CD14-positive monocyte (primary cell): ENCODE measurements around the gene IL17C. TPM values are rescaled to one million over a fixed set of nuclear protein-coding genes. Genes with fewer than 3 reads are reported as not detected.

Source experiments
- DNase-seq, 3 donors: peaks; one replicate each; pipeline ENCODE4 v3.0.0-alpha.2; 2011 to 2022
- H2AFZ ChIP-seq: 2 replicates; pipeline ENCODE4 v1.6.0; 2012; ENCODE audit warnings: mild to moderate bottlenecking, low read depth, low read length, inconsistent platforms; ENCODE audit not compliant: insufficient read depth, poor library complexity, severe bottlenecking
- H3K27ac ChIP-seq, 2 donors: 1 replicate in 1 of 2; 2 replicates in 1 of 2; pipeline ENCODE4 v1.5.1; 2012 to 2013; ENCODE audit warnings: low read length in 2 of 2, control low read depth in 1 of 2, inconsistent platforms in 1 of 2, low read depth in 1 of 2, mild to moderate bottlenecking in 1 of 2
- H3K27me3 ChIP-seq, 2 donors: one replicate each; pipeline versions ENCODE4 v1.6.0 to v1.6.1; 2011 to 2013; ENCODE audit warnings: low read length in 2 of 2; ENCODE audit not compliant: control insufficient read depth in 2 of 2, insufficient read depth in 2 of 2
- H3K36me3 ChIP-seq, 2 donors: replicated peaks in 1 of 2; 1 replicate in 1 of 2; 2 replicates in 1 of 2; pipeline versions ENCODE4 v1.5.1 to v1.6.1; 2012 to 2013; ENCODE audit warnings: low read length in 2 of 2, control low read depth in 1 of 2, inconsistent platforms in 1 of 2, mild to moderate bottlenecking in 1 of 2; ENCODE audit not compliant: insufficient read depth in 2 of 2, control insufficient read depth in 1 of 2
- H3K4me1 ChIP-seq, 2 donors: 1 replicate in 1 of 2; 2 replicates in 1 of 2; pipeline versions ENCODE4 v1.5.1 to v1.6.1; 2012 to 2013; ENCODE audit warnings: low read length in 2 of 2, control low read depth in 1 of 2, inconsistent platforms in 1 of 2, mild to moderate bottlenecking in 1 of 2, moderate library complexity in 1 of 2; ENCODE audit not compliant: insufficient read depth in 2 of 2, control insufficient read depth in 1 of 2
- H3K4me2 ChIP-seq: replicated peaks from 2 replicates; pipeline ENCODE3; 2012; ENCODE audit warnings: low read length, moderate library complexity, mild to moderate bottlenecking; ENCODE audit not compliant: poor library complexity, severe bottlenecking; ENCODE audit errors: extremely low read depth
- H3K4me3 ChIP-seq, 3 experiments: fragments of 200-600 bp in 1 of 3; sonication (generic) in 1 of 3; replicated peaks in 1 of 3; 1 replicate in 2 of 3; 2 replicates in 1 of 3; pipeline ENCODE4 v1.5.1; 2011 to 2013; ENCODE audit warnings: low read length in 3 of 3, mild to moderate bottlenecking in 3 of 3, control low read depth in 2 of 3, low read depth in 2 of 3, inconsistent platforms in 1 of 3, moderate library complexity in 1 of 3
- H3K79me2 ChIP-seq: 2 replicates; pipeline ENCODE4 v1.6.0; 2012; ENCODE audit warnings: mild to moderate bottlenecking, control low read depth, inconsistent platforms, low read length, moderate library complexity; ENCODE audit not compliant: insufficient read depth
- H3K9ac ChIP-seq: 2 replicates; pipeline ENCODE4 v1.6.0; 2017; ENCODE audit warnings: low read length, mild to moderate bottlenecking; ENCODE audit not compliant: insufficient read depth, poor library complexity, severe bottlenecking
- H3K9me3 ChIP-seq, 2 donors: replicated peaks in 1 of 2; 1 replicate in 1 of 2; 2 replicates in 1 of 2; pipeline versions ENCODE4 v1.5.1 to v1.6.1; 2012 to 2013; ENCODE audit warnings: low read length in 2 of 2, control low read depth in 1 of 2; ENCODE audit not compliant: control insufficient read depth in 1 of 2, insufficient read depth in 1 of 2
- H4K20me1 ChIP-seq: 2 replicates; pipeline ENCODE4 v1.6.0; 2012; ENCODE audit warnings: mild to moderate bottlenecking, low read length, control low read depth, moderate library complexity; ENCODE audit not compliant: insufficient read depth
- H3K27ac Mint-ChIP-seq, 7 donors: one replicate each; pipeline ENCODE4 v1.8.0; 2020; ENCODE audit warnings: mild to moderate bottlenecking in 7 of 7, mixed read lengths in 7 of 7, moderate library complexity in 6 of 7, inconsistent platforms in 2 of 7
- H3K27me3 Mint-ChIP-seq, 3 donors: one replicate each; pipeline ENCODE4 v1.8.0; 2021 to 2022; ENCODE audit warnings: low read depth in 3 of 3, mild to moderate bottlenecking in 3 of 3, mixed read lengths in 3 of 3, moderate library complexity in 3 of 3, inconsistent platforms in 1 of 3
- H3K36me3 Mint-ChIP-seq, 2 donors: one replicate each; pipeline ENCODE4 v1.8.0; 2020; ENCODE audit warnings: mixed read lengths in 2 of 2, inconsistent platforms in 1 of 2, mild to moderate bottlenecking in 1 of 2
- H3K4me1 Mint-ChIP-seq: one replicate; pipeline ENCODE4 v1.8.0; 2020; ENCODE audit warnings: mild to moderate bottlenecking, mixed read lengths
- H3K4me3 Mint-ChIP-seq, 2 donors: one replicate each; pipeline ENCODE4 v1.8.0; 2020; ENCODE audit warnings: mild to moderate bottlenecking in 2 of 2, mixed read lengths in 2 of 2, moderate library complexity in 1 of 2
- H3K9me3 Mint-ChIP-seq, 7 donors: one replicate each; pipeline ENCODE4 v1.8.0; 2020 to 2022; ENCODE audit warnings: mixed read lengths in 7 of 7, mild to moderate bottlenecking in 6 of 7, moderate library complexity in 6 of 7, inconsistent platforms in 2 of 7
- WGBS: methylation state at CpG from one replicate; pipeline ENCODE4 v1.1.5; 2013; ENCODE audit warnings: missing lambda C conversion rate; ENCODE audit not compliant: insufficient coverage; 5-methylcytosine and 5-hydroxymethylcytosine counted together
- intact Hi-C, 2 donors: fragments of 100-400 bp; cut with micrococcal nuclease; formaldehyde crosslinking; loops; one replicate each; pipeline versions ENCODE4 v1.15.0 to v1.15.1; 2023
- polyA plus RNA-seq, 3 donors: library from polyadenylated mRNA; depleted of rRNA in 1 of 3; unstranded in 2 of 3; stranded (reverse) in 1 of 3; fragments of 300-500 nt in 2 of 3; fragments of >200 nt in 1 of 3; fragmentation: Illumina TruSeq in 2 of 3; gene quantifications; 1 replicate in 2 of 3; 2 replicates in 1 of 3; pipeline ENCODE4 v1.2.3, GENCODE V29; 2012 to 2021
- TF ChIP-seq, protein P1 (sequence below): fragments of 200-600 bp; IDR thresholded peaks from one replicate; pipeline ENCODE4 v1.8.0; 2022; ENCODE audit warnings: antibody characterized with exemption, mild to moderate bottlenecking

The IL17C gene
- polyA plus RNA-seq, 3 donors = 0.08 TPM; not detected in 2

DNA sequence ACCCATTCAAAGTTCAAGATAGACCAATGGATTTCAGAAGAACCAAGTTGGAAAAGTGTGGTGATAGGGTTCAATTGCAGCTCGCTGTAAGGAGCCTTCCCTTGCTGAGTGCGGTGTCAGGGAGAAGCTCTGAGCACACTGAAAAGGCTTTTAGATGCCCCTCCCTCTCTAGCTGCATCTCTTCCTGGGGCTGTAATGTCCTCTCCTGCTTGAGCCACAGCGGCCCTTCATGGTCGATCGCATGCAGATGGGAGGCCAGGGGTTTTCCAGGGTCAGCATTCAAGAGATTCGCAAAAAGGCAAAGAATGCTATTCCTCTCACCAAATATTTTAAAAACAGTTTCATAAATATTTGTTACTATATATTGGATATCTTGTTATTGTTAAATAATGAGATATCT is 44.5 kb upstream of the IL17C start:
- Histone ChIP-seq H3K27ac (no peak overlapping the region), H3K4me2 (no peak overlapping the region), H3K9ac (no peak overlapping the region), H3K79me2 (peaks cover 25% of the 10 kb centered on the region), H3K36me3 (peaks cover 23 to 50% of the 10 kb centered on the region in 2 donors), H2AFZ (no peak overlapping the region), H3K27me3 (no peaks in the 10 kb centered on the region), H3K9me3 (no peaks in the 10 kb centered on the region), H3K4me1 (peaks cover 21% of the 10 kb centered on the region in 2 donors), H3K4me3 (no peak overlapping the region), H4K20me1 (peaks cover 20% of the 10 kb centered on the region)
- TF ChIP-seq, protein P1, sequence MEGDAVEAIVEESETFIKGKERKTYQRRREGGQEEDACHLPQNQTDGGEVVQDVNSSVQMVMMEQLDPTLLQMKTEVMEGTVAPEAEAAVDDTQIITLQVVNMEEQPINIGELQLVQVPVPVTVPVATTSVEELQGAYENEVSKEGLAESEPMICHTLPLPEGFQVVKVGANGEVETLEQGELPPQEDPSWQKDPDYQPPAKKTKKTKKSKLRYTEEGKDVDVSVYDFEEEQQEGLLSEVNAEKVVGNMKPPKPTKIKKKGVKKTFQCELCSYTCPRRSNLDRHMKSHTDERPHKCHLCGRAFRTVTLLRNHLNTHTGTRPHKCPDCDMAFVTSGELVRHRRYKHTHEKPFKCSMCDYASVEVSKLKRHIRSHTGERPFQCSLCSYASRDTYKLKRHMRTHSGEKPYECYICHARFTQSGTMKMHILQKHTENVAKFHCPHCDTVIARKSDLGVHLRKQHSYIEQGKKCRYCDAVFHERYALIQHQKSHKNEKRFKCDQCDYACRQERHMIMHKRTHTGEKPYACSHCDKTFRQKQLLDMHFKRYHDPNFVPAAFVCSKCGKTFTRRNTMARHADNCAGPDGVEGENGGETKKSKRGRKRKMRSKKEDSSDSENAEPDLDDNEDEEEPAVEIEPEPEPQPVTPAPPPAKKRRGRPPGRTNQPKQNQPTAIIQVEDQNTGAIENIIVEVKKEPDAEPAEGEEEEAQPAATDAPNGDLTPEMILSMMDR = no peak
- intact Hi-C loops = loop anchor here in 1 of 2 donors (10.0 kb wide), 1 partner anchor 91 kb away; the partner anchor contains the start of gene SNAI3
- peaks cover 23% of the 10 kb centered on the region for H3K4me1 Mint-ChIP-seq
- H3K9me3 Mint-ChIP-seq = peaks cover 0 to 3% (median 0%) of the 10 kb centered on the region in 7 donors
- DNase-seq = no peak
- peak overlapping the region in 1 of 7 donors; percentile 36 for H3K27ac Mint-ChIP-seq
- H3K36me3 Mint-ChIP-seq = peaks cover 51 to 76% of the 10 kb centered on the region in 2 donors
- no peaks in the 10 kb centered on the region for H3K27me3 Mint-ChIP-seq
- H3K4me3 Mint-ChIP-seq = no peak overlapping the region
- WGBS = 100% methylated on average over 2 of the region's 6 CpGs

DNA sequence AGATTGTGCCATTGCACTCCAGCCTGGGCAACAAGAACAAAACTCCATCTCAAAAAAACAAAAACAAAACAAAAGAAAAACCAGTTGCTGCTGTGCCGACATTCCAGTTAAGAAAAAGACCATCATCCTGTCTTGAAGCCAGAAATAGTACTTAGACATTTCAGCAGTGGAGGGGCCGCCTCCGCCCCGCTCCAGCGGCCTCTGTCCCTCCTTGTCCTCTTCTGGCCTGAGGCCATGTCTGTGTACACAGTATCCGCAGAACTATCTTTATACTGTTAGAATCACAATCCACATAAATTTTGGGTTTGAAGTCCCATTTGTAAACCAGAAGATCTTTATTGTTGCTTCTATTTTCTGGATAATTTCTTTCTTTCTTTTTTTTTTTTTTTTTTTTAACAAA is 43.3 kb upstream of the IL17C start:
- WGBS = 94% methylated on average over 5 of the region's 6 CpGs
- no peak overlapping the region for H3K4me2 ChIP-seq
- peak overlapping the region in 2 of 7 donors; percentile 2 to 73 for H3K27ac Mint-ChIP-seq

More for the DNA sequence above, 43.3 kb upstream of the IL17C start:
- H3K79me2 ChIP-seq = peaks cover 25% of the 10 kb centered on the region
- peaks cover 16% of the 10 kb centered on the region for H4K20me1 ChIP-seq
- H3K27ac ChIP-seq = no peak overlapping the region
- H3K9me3 Mint-ChIP-seq = peaks cover 0 to 3% (median 0%) of the 10 kb centered on the region in 7 donors
- DNase-seq = no peak
- H3K4me3 ChIP-seq = no peak overlapping the region
- no peaks in the 10 kb centered on the region for H3K27me3 Mint-ChIP-seq
- H3K27me3 ChIP-seq = no peaks in the 10 kb centered on the region
- TF ChIP-seq, protein P1 = no peak
- H3K9me3 ChIP-seq = no peaks in the 10 kb centered on the region
- H3K4me1 ChIP-seq = peaks cover 33% of the 10 kb centered on the region in 2 donors
- H3K36me3 Mint-ChIP-seq = peaks cover 47 to 71% of the 10 kb centered on the region in 2 donors
- intact Hi-C loops = loop anchor here in 1 of 2 donors (10.0 kb wide), 1 partner anchor 90 kb away; the partner anchor contains the start of gene SNAI3
- peaks cover 35% of the 10 kb centered on the region for H3K4me1 Mint-ChIP-seq
- H2AFZ ChIP-seq = no peak overlapping the region
- no peak overlapping the region for H3K4me3 Mint-ChIP-seq
- no peak overlapping the region for H3K9ac ChIP-seq
- H3K36me3 ChIP-seq = peaks cover 16 to 42% of the 10 kb centered on the region in 2 donors
